Stimulated activated CD8-positive, alpha-beta memory T cell treated with anti-CD3 and anti-CD28 coated beads, Interleukin-2, amount 100 ng/mL, for 48 hours (primary cell): ENCODE data around the gene TSC1.

Source experiments
- DNase-seq, 2 donors: peaks; one replicate each; pipeline ENCODE4 v3.0.0-alpha.2; 2020; ENCODE audit warnings: low read depth in 2 of 2

Gene TSC1

DNA sequence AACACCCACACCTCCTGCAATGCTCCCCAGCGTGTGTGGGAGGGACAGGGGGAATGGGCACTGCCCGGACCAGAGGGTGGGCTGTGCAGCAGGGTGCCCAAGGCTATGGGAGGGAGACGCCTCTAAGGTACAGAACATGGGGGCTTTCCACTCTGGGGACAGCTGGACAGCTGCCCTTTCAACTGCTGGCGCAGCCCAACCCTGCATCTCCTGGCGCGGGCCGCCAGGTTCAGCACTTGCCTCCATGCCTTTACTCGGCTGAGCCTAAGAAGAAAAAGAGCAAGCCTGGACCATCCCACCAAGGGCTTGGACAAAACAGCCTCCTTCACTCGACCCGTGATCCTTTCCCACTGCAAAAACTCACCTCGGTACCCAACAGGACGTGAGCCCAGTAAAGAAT lies 81.3 kb downstream of the TSC1 start:
- DNase-seq: no peak

DNA sequence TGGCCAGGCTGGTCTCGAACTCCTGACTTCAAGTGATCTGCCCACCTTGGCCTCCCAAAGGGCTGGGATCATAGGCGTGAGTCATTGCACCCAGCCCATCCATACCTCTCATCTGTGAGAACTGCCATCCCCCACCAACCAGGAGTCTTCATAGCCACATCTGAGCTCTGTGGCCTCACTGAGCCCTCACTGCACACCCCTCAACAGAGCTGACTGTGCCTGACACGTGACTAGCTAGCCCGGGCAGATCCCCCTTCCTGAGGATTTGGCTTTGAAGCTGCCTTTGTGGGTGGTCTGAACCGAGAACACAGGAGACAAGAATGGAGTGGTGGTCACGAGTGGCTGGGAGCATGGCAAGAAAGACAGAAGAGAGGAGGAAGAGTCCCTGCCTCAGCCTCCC lies 81.9 kb downstream of the TSC1 start:
- no peak for DNase-seq

DNA sequence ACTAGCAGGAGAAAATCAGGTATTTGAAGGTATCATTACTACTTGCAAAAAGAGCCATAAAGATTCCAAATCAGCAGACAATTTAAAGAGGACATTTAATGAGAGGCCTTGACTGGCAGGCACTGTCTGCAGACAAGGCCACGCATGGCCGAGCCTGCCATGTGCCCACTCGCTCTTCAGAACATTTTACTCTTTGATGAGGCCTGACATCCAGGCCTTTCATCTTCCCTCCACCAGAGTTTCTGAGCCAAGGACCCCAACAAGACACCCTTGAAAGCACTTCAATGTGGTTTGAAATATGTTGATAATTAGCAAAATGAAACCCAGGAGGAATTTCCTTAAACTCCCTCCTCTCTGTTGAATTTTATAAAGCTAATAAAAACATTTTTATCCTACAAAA lies 82.8 kb downstream of the TSC1 start:
- DNase-seq: no peak

DNA sequence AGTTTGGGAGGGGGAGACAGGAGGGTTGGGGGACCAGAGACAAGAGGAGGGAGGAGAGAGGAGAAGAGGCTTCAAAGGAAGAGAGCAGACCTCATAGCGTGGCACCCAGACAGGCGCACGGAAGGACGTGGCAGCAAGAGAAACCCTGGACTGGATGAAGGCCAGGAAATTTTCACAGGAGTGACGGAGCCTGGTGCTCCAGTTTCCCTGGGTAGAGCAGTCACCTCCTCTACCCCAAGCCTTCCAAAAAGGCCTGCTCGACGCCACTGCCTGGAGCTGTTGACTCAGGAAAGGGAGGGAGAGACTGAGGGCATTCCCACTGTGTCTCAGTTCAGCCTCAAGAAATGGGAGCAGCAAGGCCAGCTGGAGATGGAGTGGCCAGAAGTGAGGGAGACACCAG lies 85.7 kb downstream of the TSC1 start:
- DNase-seq: no peak

DNA sequence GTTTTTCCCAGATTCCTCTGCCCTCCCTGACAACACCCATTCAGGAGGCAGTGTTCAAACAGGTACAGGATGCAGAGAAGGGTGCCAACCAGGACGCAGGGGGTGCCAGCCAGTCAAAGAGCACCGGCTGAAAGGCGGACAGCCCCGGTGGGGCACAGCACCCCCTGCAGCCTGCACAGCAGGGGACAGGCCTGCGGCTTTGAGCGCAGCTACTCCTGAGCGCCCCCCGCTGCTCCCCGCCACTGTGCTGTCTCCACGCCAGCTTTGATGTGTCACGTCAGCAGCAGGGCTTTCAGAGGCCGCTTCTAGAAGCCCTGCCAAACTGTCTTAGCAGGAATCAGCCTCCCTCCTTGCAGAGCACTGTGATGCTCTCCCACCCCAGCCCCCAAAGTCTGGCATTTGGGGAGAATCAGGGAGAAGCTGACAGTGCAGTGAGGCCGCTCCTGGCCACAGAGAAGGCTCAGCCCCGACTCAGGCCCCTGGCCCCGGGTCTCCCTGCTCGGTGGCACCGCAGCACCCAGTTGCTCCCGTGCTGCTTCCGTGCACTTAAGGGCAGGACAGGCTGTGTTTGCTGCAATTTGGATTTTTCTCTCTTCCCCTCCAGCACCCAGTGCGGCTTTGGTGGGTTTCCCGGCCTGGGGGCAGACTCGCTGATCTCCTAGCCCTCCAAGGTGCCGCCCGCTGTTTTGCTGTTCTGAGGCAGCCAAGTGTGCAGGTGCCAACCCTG lies 86.6 kb downstream of the TSC1 start:
- no peak for DNase-seq

DNA sequence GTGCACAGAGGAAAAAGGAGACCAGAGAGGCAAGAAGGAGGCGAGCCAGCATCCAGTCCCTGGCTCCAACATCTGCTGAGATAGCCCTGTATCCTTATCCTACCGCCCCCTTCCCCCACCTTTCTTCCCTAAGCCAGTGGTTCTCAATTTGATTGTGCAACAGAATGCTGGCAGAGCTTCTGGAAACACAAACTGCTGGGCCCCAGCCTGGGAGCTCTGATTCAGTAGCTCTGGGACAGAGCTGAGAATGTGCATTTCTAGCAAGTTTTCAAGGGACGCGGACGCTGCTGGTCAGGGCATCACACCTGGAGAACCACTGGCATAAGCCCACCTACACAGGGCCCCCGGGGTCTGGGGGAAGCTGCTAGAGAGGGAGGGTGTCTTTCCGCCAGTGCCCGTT lies 87.4 kb downstream of the TSC1 start:
- no peak for DNase-seq

DNA sequence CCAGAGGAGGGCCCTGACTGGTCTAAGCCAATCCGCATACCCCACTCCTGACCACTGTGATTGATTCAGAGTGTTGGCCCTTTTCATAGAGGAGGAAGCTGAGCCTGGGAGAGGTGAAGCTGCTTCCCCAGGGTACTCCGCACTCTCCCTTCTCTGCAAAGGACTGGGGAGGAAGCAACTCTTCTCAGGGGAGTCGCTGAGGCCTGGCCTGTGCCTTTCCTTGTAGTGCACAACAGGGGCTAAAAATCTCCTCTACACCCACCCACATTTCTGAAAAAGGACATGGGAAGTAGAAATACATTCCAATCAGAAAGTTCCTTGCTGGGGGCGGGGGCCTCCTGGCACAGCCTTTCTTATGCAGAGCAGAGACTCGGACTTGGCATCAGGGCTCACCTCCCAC lies 88.5 kb downstream of the TSC1 start:
- no peak for DNase-seq

DNA sequence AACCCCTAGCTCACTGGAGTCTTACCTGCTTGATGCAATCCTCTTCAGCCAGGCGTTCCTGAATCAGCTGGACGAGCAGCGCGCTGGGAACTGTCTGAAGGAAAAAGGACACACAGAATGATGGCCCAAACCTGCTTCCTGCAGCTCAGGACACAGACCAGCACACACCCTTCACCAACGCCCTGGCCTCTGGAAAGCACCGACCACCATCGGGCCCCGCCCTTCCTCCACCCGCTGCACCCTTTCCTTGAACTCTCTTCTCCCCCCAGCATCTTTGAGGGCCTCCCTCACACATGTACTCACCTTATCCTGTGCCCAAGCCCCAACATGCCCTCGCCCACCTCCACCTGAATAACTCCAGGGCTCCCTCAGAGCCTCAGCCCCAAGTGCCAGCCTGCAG lies 89.6 kb downstream of the TSC1 start:
- DNase-seq: no peak

DNA sequence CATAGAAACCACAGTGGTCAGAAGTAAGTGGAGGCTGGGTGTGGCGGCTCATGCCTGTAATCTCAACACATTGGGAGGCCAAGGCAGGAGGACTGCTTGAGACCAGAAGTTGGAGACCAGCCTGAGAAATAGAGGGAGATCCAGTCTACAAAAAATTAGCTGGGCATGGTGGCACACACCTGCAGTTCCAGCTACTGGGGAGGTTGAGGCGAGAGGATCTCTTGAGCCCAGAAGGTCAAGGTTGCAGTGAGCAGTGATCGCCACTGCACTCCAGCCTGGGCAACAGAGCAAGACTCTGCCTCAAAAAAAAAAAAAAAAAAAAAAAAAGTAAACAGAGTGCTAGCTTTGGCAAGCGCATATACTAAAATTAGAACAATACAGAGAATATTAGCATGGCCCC lies 90.9 kb downstream of the TSC1 start:
- no peak for DNase-seq

DNA sequence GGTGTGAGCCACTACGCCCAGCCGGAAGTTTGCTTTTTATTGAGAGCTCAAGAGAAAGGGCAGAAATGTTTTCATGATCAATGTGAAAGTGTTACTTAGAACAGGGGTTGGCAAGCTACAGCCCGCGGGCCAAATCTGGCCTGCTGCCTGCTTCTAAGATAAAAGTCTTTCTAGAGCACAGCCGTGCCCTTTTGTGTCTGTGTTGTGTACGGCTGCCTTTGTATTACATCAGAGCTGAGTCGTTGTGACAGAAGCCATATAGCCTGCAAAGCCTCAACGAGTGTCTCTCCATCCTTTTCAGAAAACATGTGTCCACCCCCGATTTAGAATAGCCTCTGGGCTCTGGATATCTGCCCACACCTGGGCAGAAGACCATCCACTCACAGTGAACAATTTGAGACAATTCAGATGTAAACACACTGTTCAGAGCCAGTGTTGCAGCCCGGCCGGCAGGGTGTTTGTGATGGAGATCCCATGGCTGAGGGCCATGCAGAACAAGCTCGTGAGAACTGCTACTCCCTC lies 95.2 kb downstream of the TSC1 start:
- no peak for DNase-seq

DNA sequence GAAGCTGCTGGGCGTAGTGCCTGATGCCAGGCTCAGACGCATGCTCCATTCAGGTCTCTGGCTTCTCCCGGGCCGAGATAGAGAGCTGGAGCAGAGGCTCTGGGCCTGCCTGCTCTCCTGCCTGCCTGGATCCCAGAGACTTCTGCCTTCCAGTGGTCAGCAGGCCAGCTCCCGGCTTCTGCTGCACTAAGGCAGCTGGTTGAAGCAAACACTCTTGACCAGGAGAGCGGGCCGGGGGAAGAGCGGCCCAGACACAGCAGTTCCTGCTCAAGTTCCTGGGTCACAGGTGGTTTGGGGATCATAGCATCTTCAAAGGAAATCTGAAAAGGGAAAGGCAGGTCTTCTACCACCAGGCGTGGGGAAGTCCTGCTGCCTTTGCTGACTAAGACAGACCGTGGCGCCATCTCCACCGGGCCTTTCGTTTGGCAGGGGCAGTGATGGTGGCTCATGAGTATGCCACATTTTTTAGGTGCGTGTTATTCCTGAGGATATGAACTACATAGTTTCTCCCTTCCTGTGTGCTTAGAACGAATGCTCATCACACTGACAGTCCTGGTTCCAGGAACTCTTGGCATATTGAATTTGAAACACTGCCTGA lies 97.4 kb downstream of the TSC1 start:
- no peak for DNase-seq

DNA sequence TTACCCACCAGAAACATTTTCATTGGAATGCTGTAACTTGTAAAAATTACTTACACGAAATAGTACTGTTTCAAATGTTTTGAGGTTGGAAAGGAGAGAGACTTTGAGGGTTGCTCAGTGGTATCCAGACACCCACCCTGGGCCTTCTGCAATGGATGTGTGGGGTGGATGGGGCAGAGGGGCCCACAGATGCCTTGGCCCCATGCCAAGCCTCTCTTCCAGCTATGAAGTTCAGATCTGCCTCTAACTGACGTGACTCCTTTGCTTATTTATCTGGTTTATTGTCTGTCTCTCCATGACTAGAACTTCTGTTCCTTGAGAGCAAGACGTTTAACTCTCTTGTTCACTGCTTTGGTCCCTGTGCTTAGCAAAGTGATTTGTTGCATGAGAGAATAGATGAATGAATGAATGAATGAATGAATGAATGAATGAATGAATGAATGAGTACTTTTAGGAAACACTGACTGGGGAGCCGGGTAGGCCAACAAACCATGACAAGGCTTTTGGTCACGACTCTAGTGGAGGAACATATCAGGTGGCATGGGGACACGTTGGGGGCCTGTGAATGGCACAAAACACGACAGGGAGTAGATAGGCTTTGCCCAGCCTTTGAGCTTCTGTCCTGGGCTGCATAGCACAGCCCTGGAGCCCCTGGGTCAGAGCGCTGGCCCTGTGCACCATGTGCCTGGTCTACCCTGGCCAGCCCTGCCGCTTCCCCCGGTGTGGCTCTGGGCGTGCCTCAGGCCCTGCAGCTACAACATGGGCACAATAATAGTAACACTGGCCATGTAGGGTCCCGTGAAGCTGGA lies 98.1 kb downstream of the TSC1 start:
- DNase-seq: no peak

DNA sequence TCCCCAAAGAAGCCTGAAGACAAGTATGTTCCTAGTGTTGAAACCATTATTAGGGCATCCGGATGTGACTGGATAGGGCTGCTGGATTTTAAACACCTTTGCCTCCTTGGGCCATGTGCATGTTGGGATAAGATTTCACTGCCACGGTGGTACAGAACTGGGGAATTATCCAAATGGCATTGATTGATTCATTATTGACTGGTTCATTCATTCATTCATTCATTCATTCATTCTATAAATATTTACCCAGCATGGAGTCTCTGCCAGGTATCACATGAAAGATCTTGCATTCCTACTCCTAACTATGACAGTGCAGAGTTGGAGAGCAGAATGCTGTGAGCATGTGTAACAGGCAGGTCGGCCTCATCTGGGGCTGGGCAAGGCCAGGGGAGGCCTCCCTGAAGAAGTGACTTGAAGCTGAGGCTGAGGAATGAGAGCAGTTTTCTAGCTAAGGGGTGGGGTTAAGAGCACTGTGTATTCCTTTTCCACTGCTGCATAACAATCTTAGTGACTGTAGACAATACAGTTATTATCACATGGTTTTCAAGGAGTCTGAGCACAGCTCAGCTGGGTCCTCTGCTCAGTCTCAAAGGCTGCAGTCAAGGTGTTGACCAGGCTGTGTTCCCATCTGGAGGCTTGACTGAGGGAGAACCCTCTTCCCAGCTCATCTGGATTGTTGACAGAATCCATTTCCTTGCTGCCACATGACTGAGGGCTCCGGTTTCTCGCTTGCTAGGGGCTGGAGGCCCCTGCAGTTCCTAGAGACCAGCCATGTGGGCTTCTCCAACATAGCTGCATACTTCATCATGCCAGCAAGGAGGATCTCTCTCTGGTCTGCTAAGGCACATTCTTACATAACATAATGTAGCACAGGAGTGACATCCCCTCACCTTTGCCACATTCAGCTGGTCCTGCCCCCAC lies 102.0 kb downstream of the TSC1 start:
- DNase-seq: no peak
